ENCODE measurements around the gene BNIP2. TPM values are rescaled to one million over a fixed set of nuclear protein-coding genes. Genes with fewer than 3 reads are reported as not detected.

Gene BNIP2, protein sequence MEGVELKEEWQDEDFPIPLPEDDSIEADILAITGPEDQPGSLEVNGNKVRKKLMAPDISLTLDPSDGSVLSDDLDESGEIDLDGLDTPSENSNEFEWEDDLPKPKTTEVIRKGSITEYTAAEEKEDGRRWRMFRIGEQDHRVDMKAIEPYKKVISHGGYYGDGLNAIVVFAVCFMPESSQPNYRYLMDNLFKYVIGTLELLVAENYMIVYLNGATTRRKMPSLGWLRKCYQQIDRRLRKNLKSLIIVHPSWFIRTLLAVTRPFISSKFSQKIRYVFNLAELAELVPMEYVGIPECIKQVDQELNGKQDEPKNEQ
- 100 to 1,000 TPM; 122 to 159 TPM for total RNA-seq

DNA sequence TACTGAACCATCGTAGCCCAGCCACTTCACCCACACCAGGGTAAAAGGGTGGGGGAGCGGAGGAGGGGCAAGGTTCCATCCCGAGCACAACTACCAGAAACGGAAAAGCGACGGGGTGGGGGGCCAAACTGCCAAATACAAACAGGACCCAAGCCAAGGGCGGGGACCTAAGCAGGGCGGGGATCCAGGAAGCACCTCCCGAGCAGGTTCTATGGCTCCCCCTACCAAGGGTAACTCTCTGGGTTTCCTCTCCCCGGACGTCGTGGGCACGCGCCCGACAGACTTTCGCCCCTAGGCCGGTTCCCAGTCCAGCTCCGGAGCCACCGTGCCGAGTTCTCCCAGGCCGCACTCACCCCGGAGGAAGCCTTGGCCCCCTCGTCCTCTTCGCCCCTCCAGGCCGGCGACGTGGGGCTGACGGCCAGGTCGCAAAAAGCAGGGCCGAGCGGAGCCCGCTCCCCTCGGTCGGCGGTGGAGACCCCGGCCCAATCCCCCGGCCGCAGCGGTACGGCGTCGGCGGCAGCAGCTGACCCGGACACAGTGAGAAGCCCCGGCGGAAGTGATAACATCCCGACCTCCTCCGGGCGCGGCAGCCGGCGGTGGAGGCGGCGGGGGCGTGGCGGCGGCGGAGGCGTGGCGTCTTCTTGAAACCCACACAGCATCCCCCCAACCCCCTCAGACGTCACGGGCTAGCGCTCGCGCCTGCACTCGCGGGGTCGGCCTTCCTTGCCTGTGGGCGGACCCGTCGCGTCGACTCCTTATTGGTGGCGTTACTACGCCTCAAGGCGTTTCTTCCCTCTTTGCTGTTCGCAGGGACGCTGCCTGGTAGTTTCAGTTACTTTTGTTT is at the start of gene BNIP2:
Gene BNIP2, minus strand, starts transcription at position 539 of the 844 bp plus-strand sequence. CDS start 6,863 bp downstream, outside the sequence.

DNA sequence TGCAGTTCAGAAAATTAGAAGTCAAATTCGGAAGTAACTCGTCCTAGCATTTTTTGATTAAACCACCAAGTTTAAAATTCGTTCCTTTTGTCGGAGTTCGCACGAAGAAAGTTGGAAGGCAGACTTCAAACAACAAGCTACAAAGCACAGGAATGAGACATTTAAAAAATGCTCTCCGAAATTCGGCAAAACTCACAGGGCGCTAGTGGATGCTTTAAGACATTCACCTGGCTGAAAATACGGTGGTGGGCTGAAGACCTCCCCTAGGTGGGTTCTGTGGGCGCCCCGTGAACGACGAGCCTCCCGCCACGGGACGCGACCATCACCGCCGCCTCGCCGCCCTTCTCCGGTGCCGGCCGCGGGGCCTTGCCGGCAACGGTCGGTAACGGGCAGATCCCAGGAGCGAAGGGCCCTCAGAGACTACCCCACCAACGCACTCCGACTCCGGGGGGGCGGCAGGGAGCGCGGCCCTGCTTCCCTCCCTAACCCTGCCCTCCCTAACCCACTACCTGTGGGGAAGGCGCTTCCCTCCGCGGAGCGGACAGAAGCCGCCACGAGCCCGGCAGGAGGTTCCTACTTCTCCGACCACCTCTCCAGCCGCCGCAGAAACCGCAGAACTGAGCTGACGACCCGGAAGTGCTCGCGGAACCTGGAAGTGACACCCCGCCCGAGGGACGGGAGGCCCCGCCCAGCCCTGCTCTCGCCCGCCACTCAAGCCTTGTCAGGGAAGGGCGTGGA is 32.1 kb downstream of the BNIP2 start, which contains the start of gene GTF2A2:
Gene GTF2A2, minus strand, starts transcription at position 619 of the 738 bp plus-strand sequence. CDS start 5,238 bp downstream, outside the sequence.

DNA sequence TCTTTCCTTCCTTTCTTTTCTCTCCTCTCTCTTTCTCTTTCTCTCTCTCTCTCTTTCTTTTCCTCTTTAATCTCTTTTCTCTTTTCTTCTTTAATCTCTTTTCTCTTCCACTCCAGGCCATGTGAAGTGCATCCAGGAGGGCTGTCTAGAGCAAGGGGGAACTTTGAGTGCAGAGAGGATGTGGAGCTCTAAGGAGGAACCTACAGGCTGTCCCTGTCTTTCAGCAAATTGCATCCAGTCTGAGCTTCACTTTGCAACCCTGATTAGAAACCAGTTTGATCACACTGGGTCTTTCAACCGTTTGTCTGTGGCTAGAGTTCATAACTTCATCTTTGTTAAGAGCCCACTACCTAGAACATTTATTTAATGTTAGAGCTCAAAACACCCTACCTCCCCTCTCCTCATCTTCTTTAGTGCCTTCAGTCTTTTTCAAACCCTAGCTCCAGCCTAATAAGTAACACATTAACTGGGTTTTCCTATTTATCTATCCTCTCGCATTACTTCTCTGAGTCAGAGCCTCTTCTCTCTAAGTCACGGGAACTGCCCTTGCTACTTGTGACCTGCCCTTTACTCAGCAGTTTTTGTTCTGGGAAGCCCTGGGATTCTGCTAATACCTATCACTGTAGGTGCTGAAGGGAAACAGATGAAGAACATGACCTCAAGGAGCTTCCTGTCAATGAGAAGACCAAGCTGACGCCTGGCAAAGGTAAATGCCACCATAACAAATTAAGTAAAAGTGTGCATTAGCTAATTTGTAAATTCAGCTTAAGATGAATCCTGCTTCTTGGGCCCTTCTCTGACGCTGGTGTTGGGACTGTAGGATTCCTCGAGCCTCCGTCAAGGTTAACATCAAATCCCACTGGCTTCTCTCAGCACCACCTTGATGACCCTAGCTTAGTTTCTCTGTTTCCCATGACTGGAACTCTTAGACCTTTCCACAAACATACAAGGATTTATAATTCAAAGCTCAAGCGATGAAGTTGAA is 77.6 kb downstream of the BNIP2 start, which contains the start of gene GCNT3:
Gene GCNT3, plus strand, starts transcription at position 508 of the 985 bp plus-strand sequence. CDS start 6,456 bp downstream, outside the sequence.

Other genes with a start within 250 kb of the BNIP2 start
- gene GCNT3, start 77.5 kb downstream of the BNIP2 start, total RNA-seq = under 1 TPM; 0.33 to 0.69 TPM
- gene GTF2A2, start 31.8 kb downstream of the BNIP2 start, total RNA-seq = 10 to 100 TPM; 37.2 to 47.6 TPM